Measurements from ENCODE around the gene VSTM2B. TPM values are rescaled to one million over a fixed set of nuclear protein-coding genes. Genes with fewer than 3 reads are reported as not detected.

Gene VSTM2B
- total and polyA plus RNA-seq, 4 donors: not detected

GRCh38 chr19:29537601-29538000, 11.8 kb downstream of the VSTM2B start:
- no peak for ATAC-seq (ENCODE audit: low FRiP score)
- Histone ChIP-seq H3K27ac (ENCODE audit: low read depth in 1 of 2, low read length in 2 of 2) (no peak overlapping the region), H3K27me3 (ENCODE audit: control insufficient read depth in 1 of 2, insufficient read depth in 2 of 2, low read length in 1 of 2) (no peaks in the 10 kb centered on the region), H3K4me3 (ENCODE audit: low read length in 2 of 2) (no peak overlapping the region), H3K4me1 (ENCODE audit: control insufficient read depth in 1 of 2, insufficient read depth in 2 of 2, low read length in 2 of 2) (no peaks in the 10 kb centered on the region), H3K36me3 (ENCODE audit: control insufficient read depth in 1 of 2, insufficient read depth in 2 of 2, low read length in 1 of 2) (no peaks in the 10 kb centered on the region), H3K9me3 (ENCODE audit: control insufficient read depth, low read length) (no peaks in the 10 kb centered on the region)
- intact Hi-C loops (cut with DNase I): no loop called here
- 72 to 82% methylated on average over 11 of the region's 11 CpGs for WGBS, 2 donors
- DNase-seq: peak in 1 of 2 donors; percentile 42

DNA sequence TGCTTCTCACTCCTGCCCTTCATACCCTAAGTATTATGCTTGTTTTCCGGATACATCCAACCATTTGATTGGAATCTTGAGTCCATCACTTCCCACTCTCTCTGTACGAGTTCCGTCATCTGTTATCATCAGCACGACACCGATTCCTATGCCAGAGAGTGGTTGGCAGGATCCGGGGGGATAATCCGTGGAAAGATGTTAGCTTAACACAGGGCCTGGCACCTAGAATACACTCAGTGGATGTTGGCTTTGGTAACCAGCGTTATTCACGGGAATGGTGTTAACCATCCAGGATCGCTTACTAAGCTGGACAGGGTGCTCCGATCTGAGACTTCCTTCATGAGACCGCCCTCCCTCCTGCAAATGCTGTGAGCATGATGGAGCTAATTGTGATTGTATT, 12.4 kb downstream of the VSTM2B start:
- Histone ChIP-seq H3K4me3 (ENCODE audit: low read length in 2 of 2) (no peak overlapping the region), H3K9me3 (ENCODE audit: control insufficient read depth, low read length) (no peaks in the 10 kb centered on the region), H3K36me3 (ENCODE audit: control insufficient read depth in 1 of 2, insufficient read depth in 2 of 2, low read length in 1 of 2) (no peaks in the 10 kb centered on the region), H3K27me3 (ENCODE audit: control insufficient read depth in 1 of 2, insufficient read depth in 2 of 2, low read length in 1 of 2) (no peaks in the 10 kb centered on the region), H3K4me1 (ENCODE audit: control insufficient read depth in 1 of 2, insufficient read depth in 2 of 2, low read length in 2 of 2) (no peaks in the 10 kb centered on the region), H3K27ac (ENCODE audit: low read depth in 1 of 2, low read length in 2 of 2) (no peak overlapping the region)
- no peak for DNase-seq
- intact Hi-C loops (cut with DNase I): no loop called here
- 88 to 92% methylated on average over 12 of the region's 12 CpGs for WGBS, 2 donors
- ATAC-seq (ENCODE audit: low FRiP score): no peak

GRCh38 chr19:29538651-29539050, 12.9 kb downstream of the VSTM2B start:
- Histone ChIP-seq H3K36me3 (ENCODE audit: control insufficient read depth in 1 of 2, insufficient read depth in 2 of 2, low read length in 1 of 2) (no peaks in the 10 kb centered on the region), H3K9me3 (ENCODE audit: control insufficient read depth, low read length) (no peaks in the 10 kb centered on the region), H3K4me1 (ENCODE audit: control insufficient read depth in 1 of 2, insufficient read depth in 2 of 2, low read length in 2 of 2) (no peaks in the 10 kb centered on the region), H3K27me3 (ENCODE audit: control insufficient read depth in 1 of 2, insufficient read depth in 2 of 2, low read length in 1 of 2) (no peaks in the 10 kb centered on the region), H3K27ac (ENCODE audit: low read depth in 1 of 2, low read length in 2 of 2) (no peak overlapping the region), H3K4me3 (ENCODE audit: low read length in 2 of 2) (no peak overlapping the region)
- DNase-seq: peak in 1 of 2 donors; percentile 26
- no peak for ATAC-seq (ENCODE audit: low FRiP score)
- intact Hi-C loops (cut with DNase I): no loop called here
- 52 to 58% methylated on average over 3 of the region's 3 CpGs for WGBS, 2 donors

- intact Hi-C loops (cut with DNase I): no loop called here
- no peaks in the 10 kb centered on the region for H3K9me3 ChIP-seq (ENCODE audit: control insufficient read depth, low read length)
- DNase-seq: no peak
- WGBS, 2 donors: 80 to 84% methylated on average over 9 of the region's 9 CpGs
- no peak overlapping the region for H3K4me3 ChIP-seq (ENCODE audit: low read length in 2 of 2)
- H3K36me3 ChIP-seq (ENCODE audit: control insufficient read depth in 1 of 2, insufficient read depth in 2 of 2, low read length in 1 of 2): no peaks in the 10 kb centered on the region
- no peak for ATAC-seq (ENCODE audit: low FRiP score)
- H3K27me3 ChIP-seq (ENCODE audit: control insufficient read depth in 1 of 2, insufficient read depth in 2 of 2, low read length in 1 of 2): no peaks in the 10 kb centered on the region
- H3K27ac ChIP-seq (ENCODE audit: low read depth in 1 of 2, low read length in 2 of 2): no peak overlapping the region
- H3K4me1 ChIP-seq (ENCODE audit: control insufficient read depth in 1 of 2, insufficient read depth in 2 of 2, low read length in 2 of 2): no peaks in the 10 kb centered on the region
Measured at GRCh38 chr19:29539131-29539530, 13.3 kb downstream of the VSTM2B start.

GRCh38 chr19:29539670-29540069, 13.9 kb downstream of the VSTM2B start:
- Histone ChIP-seq H3K9me3 (ENCODE audit: control insufficient read depth, low read length) (no peaks in the 10 kb centered on the region), H3K4me1 (ENCODE audit: control insufficient read depth in 1 of 2, insufficient read depth in 2 of 2, low read length in 2 of 2) (no peaks in the 10 kb centered on the region), H3K27ac (ENCODE audit: low read depth in 1 of 2, low read length in 2 of 2) (no peak overlapping the region), H3K4me3 (ENCODE audit: low read length in 2 of 2) (no peak overlapping the region), H3K27me3 (ENCODE audit: control insufficient read depth in 1 of 2, insufficient read depth in 2 of 2, low read length in 1 of 2) (no peaks in the 10 kb centered on the region), H3K36me3 (ENCODE audit: control insufficient read depth in 1 of 2, insufficient read depth in 2 of 2, low read length in 1 of 2) (no peaks in the 10 kb centered on the region)
- peak in 1 of 2 donors; percentile 14 for DNase-seq
- ATAC-seq (ENCODE audit: low FRiP score): no peak
- WGBS, 2 donors: 19 to 33% methylated on average over 6 of the region's 6 CpGs
- intact Hi-C loops (cut with DNase I): no loop called here

GRCh38 chr19:29540114-29540513, 14.3 kb downstream of the VSTM2B start:
- H3K4me1 ChIP-seq (ENCODE audit: control insufficient read depth in 1 of 2, insufficient read depth in 2 of 2, low read length in 2 of 2): no peaks in the 10 kb centered on the region
- H3K36me3 ChIP-seq (ENCODE audit: control insufficient read depth in 1 of 2, insufficient read depth in 2 of 2, low read length in 1 of 2): no peaks in the 10 kb centered on the region
- ATAC-seq (ENCODE audit: low FRiP score): no peak
- H3K27me3 ChIP-seq (ENCODE audit: control insufficient read depth in 1 of 2, insufficient read depth in 2 of 2, low read length in 1 of 2): no peaks in the 10 kb centered on the region
- intact Hi-C loops (cut with DNase I): no loop called here
- H3K27ac ChIP-seq (ENCODE audit: low read depth in 1 of 2, low read length in 2 of 2): no peak overlapping the region
- no peak for DNase-seq
- WGBS, 2 donors: 40 to 53% methylated on average over 1 of the region's 1 CpG
- H3K9me3 ChIP-seq (ENCODE audit: control insufficient read depth, low read length): no peaks in the 10 kb centered on the region
- no peak overlapping the region for H3K4me3 ChIP-seq (ENCODE audit: low read length in 2 of 2)

GRCh38 chr19:29541473-29542253, 15.9 kb downstream of the VSTM2B start:
- no peak overlapping the region for H3K27ac ChIP-seq (ENCODE audit: low read depth in 1 of 2, low read length in 2 of 2)
- no peak for ATAC-seq (ENCODE audit: low FRiP score)
- H3K4me1 ChIP-seq (ENCODE audit: control insufficient read depth in 1 of 2, insufficient read depth in 2 of 2, low read length in 2 of 2): no peaks in the 10 kb centered on the region
- no peaks in the 10 kb centered on the region for H3K27me3 ChIP-seq (ENCODE audit: control insufficient read depth in 1 of 2, insufficient read depth in 2 of 2, low read length in 1 of 2)
- 88 to 95% methylated on average over 3 of the region's 3 CpGs for WGBS, 2 donors
- intact Hi-C loops (cut with DNase I): no loop called here
- no peak overlapping the region for H3K4me3 ChIP-seq (ENCODE audit: low read length in 2 of 2)
- H3K9me3 ChIP-seq (ENCODE audit: control insufficient read depth, low read length): no peaks in the 10 kb centered on the region
- no peaks in the 10 kb centered on the region for H3K36me3 ChIP-seq (ENCODE audit: control insufficient read depth in 1 of 2, insufficient read depth in 2 of 2, low read length in 1 of 2)
- no peak for DNase-seq

- H3K4me3 ChIP-seq (ENCODE audit: low read length in 2 of 2): no peak overlapping the region
- no peak overlapping the region for H3K27ac ChIP-seq (ENCODE audit: low read depth in 1 of 2, low read length in 2 of 2)
- no peaks in the 10 kb centered on the region for H3K36me3 ChIP-seq (ENCODE audit: control insufficient read depth in 1 of 2, insufficient read depth in 2 of 2, low read length in 1 of 2)
- intact Hi-C loops (cut with DNase I): no loop called here
- ATAC-seq (ENCODE audit: low FRiP score) (no peak), DNase-seq (no peak)
- H3K4me1 ChIP-seq (ENCODE audit: control insufficient read depth in 1 of 2, insufficient read depth in 2 of 2, low read length in 2 of 2): no peaks in the 10 kb centered on the region
- 72 to 74% methylated on average over 3 of the region's 3 CpGs for WGBS, 2 donors
- H3K9me3 ChIP-seq (ENCODE audit: control insufficient read depth, low read length): no peaks in the 10 kb centered on the region
- no peaks in the 10 kb centered on the region for H3K27me3 ChIP-seq (ENCODE audit: control insufficient read depth in 1 of 2, insufficient read depth in 2 of 2, low read length in 1 of 2)
Measured at GRCh38 chr19:29542327-29542726, 16.5 kb downstream of the VSTM2B start.

- Histone ChIP-seq H3K27me3 (ENCODE audit: control insufficient read depth in 1 of 2, insufficient read depth in 2 of 2, low read length in 1 of 2) (no peaks in the 10 kb centered on the region), H3K4me3 (ENCODE audit: low read length in 2 of 2) (no peak overlapping the region), H3K36me3 (ENCODE audit: control insufficient read depth in 1 of 2, insufficient read depth in 2 of 2, low read length in 1 of 2) (no peaks in the 10 kb centered on the region), H3K27ac (ENCODE audit: low read depth in 1 of 2, low read length in 2 of 2) (no peak overlapping the region), H3K9me3 (ENCODE audit: control insufficient read depth, low read length) (no peaks in the 10 kb centered on the region), H3K4me1 (ENCODE audit: control insufficient read depth in 1 of 2, insufficient read depth in 2 of 2, low read length in 2 of 2) (no peaks in the 10 kb centered on the region)
- peak in 1 of 2 donors; percentile 33 for DNase-seq
- 72 to 76% methylated on average over 3 of the region's 3 CpGs for WGBS, 2 donors
- no peak for ATAC-seq (ENCODE audit: low FRiP score)
- intact Hi-C loops (cut with DNase I): no loop called here
Measured at GRCh38 chr19:29542776-29543175, 17.0 kb downstream of the VSTM2B start.

Data from aorta (tissue), 5 donors.